Tibial artery (tissue), 4 donors: ENCODE results near the gene HTR3B.
"Not testable (repeated sequence)": the region's sequence is repeated elsewhere in the genome, so short reads cannot be mapped to it uniquely, and the experiment has no call there.

Experiments
- DNase-seq, 2 donors: peaks; one replicate each; pipeline ENCODE4 v3.0.0-alpha.2; 2019
- H3K27ac ChIP-seq, 2 donors: fragments of 200-600 bp; sonication (generic) in 1 of 2; 1 replicate in 1 of 2; 2 replicates in 1 of 2; pipeline ENCODE4 v1.5.1; 2018 to 2019; ENCODE audit warnings: mild to moderate bottlenecking in 1 of 2
- H3K27me3 ChIP-seq, 2 donors: fragments of 200-600 bp; sonication (generic) in 1 of 2; one replicate each; pipeline versions ENCODE4 v1.5.1 to v1.6.0; 2016 to 2019
- H3K36me3 ChIP-seq, 3 donors: fragments of 200-600 bp; sonication (generic) in 2 of 3; one replicate each; pipeline ENCODE4 v1.5.1; 2016 to 2019; ENCODE audit warnings: mild to moderate bottlenecking in 2 of 3
- H3K4me1 ChIP-seq, 4 donors: fragments of 200-600 bp; sonication (generic) in 2 of 4; 1 replicate in 3 of 4; 2 replicates in 1 of 4; pipeline ENCODE4 v1.5.1; 2016 to 2019
- H3K4me3 ChIP-seq, 2 donors: fragments of 200-600 bp; sonication (generic) in 1 of 2; 1 replicate in 1 of 2; 2 replicates in 1 of 2; pipeline ENCODE4 v1.5.1; 2018 to 2019; ENCODE audit warnings: mild to moderate bottlenecking in 2 of 2
- H3K9me3 ChIP-seq, 3 donors: fragments of 200-600 bp; sonication (generic) in 1 of 3; one replicate each; pipeline ENCODE4 v1.5.1; 2016 to 2019
- CTCF ChIP-seq, 2 experiments: fragments of 200-600 bp in 1 of 2; fragments of 450-650 bp in 1 of 2; IDR thresholded peaks; one replicate each; pipeline ENCODE4 v1.5.1; 2017 to 2019; ENCODE audit warnings: antibody characterized with exemption in 2 of 2, mild to moderate bottlenecking in 1 of 2, moderate library complexity in 1 of 2
- intact Hi-C: fragments of 100-400 bp; cut with DNase I; formaldehyde crosslinking; loops from one replicate; pipeline ENCODE4 v1.15.0; 2023; ENCODE audit warnings: low total_unique reads

The HTR3B gene

DNA sequence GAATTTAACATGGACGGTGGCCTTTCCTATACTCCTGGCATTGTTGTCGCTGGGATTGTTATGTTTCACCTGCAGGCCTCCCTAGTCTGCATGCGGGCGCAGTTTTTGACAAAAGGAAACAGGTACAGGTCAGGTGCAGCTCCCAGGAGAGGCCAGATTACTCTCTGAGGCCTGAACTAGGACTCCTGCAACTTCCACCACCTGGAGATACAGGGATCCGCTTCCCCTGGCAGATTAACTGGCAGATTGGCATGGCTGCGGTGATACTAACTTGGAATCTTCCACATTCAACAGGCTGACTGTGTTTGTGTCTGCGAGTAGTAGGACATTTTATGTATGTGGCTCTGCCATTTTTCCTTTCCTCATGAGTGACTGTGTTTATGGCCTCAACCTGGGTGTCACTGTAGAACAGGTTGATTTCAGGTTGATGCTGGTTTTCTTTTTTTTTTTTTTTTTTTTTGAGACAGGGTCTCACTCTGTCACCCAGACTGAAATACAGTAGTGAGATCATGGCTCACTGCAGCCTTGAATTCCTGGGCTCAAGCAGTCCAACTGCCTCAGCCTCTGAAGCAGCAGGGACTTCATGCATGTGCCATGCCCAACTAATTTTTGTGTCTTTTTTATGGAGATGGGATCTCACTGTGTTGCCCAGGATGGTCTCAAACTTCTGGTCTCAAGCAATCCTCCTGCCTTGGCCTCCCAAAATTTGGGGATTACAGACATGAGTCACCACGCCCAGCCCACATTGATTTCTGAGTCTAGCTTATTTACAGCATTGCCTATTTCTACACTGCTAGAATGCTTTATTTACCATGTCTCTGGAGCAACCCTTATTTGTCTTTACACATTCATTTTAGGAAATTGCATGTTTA lies 27.6 kb upstream of the HTR3B start:
- DNase-seq: no peak
- Histone ChIP-seq H3K4me1 (peaks cover 0 to 27% (median 11%) of the 10 kb centered on the region in 4 donors), H3K36me3 (no peaks in the 10 kb centered on the region), H3K27me3 (no peaks in the 10 kb centered on the region), H3K27ac (no peak overlapping the region), H3K9me3 (no peaks in the 10 kb centered on the region), H3K4me3 (no peak overlapping the region)
- intact Hi-C loops: loop anchor here (10.0 kb wide), 1 partner anchor 102 kb away; the partner anchor contains the start of genes CLDN25 and ZW10
- no peak for TF ChIP-seq CTCF (IDR thresholded peaks at IDR 0.05)

GRCh38 chr11:113877670-113878055 lies 26.9 kb upstream of the HTR3B start:
- Histone ChIP-seq H3K36me3 (no peaks in the 10 kb centered on the region), H3K27ac (no peak overlapping the region), H3K4me3 (no peak overlapping the region), H3K4me1 (peaks cover 0 to 24% (median 11%) of the 10 kb centered on the region in 4 donors), H3K27me3 (no peaks in the 10 kb centered on the region), H3K9me3 (no peaks in the 10 kb centered on the region)
- TF ChIP-seq CTCF (IDR thresholded peaks at IDR 0.05): no peak
- intact Hi-C loops: loop anchor here (10.0 kb wide), 1 partner anchor 103 kb away; the partner anchor contains the start of genes CLDN25 and ZW10
- DNase-seq: no peak

DNA sequence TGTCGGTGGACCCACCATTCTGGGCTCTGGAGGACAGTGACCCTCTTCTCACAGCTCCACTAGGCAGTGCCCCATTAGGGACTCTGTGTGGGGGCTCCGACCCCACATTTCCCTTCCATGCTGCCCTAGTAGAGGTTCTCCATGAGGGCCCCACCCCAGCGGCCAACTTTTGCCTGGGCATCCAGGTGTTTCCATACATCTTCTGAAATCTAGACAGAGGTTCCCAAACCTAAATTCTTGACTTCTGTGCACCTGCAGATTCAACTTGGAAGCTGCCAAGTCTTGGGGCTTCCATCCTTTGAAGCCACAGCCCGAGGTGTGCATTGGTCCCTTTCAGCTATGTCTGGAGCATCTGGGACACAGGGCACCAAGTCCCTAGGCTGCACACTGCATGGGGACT lies 25.1 kb upstream of the HTR3B start:
- intact Hi-C loops: loop anchor here (10.0 kb wide), 1 partner anchor 105 kb away; the partner anchor contains the start of genes CLDN25 and ZW10

DNA sequence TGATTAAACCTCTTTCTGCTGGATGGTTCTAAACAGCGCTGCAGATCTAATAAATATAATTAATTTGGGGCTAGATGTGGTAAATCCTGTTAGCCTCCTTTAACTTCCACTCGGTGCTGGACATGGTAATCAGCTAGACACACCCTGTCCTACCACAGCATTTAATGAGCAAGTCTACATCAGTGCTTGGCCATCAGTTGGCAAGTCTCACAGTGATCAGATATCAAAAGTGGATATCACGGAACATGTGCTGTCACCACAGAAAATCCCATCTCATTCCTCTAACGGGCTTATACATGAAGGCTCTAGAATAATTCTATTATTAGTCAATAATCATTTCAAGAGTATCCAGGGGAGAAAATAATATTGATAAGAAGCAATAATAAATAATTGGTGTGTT lies 23.6 kb upstream of the HTR3B start:
- H3K27me3 ChIP-seq: no peaks in the 10 kb centered on the region
- no peak for TF ChIP-seq CTCF (IDR thresholded peaks at IDR 0.05)
- H3K4me3 ChIP-seq: no peak overlapping the region
- H3K36me3 ChIP-seq: no peaks in the 10 kb centered on the region
- no peaks in the 10 kb centered on the region for H3K9me3 ChIP-seq
- intact Hi-C loops: no loop called here
- H3K4me1 ChIP-seq: peaks cover 0 to 4% (median 4%) of the 10 kb centered on the region in 4 donors
- H3K27ac ChIP-seq: no peak overlapping the region
- no peak for DNase-seq

More for the DNA sequence above, 25.1 kb upstream of the HTR3B start:
- not testable (repeated sequence) for H3K27ac ChIP-seq, H3K4me1 ChIP-seq, H3K27me3 ChIP-seq, H3K4me3 ChIP-seq, H3K36me3 ChIP-seq, DNase-seq, H3K9me3 ChIP-seq

DNA sequence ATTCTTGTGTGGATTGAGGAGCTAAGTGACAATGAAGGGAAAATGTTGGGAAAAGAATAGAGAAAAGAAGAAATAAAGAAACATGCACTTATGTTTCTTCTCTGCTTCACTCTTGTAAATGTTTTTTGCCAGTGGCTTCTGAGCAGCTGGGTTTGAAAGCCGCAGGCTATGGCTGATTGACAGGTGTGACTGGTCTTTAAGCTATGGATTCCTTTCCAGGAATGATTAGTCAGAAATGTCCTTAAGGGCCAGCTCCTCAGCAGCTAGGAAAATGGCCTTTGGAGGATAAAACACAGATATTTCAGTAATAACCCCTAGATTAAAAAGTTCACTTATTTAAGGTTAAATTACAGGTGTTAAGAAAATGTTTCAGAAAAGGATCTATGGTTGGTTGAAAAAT lies 22.7 kb upstream of the HTR3B start:
- H3K36me3 ChIP-seq: no peaks in the 10 kb centered on the region
- no peak for TF ChIP-seq CTCF (IDR thresholded peaks at IDR 0.05)
- intact Hi-C loops: no loop called here
- DNase-seq: no peak
- no peak overlapping the region for H3K27ac ChIP-seq
- no peak overlapping the region for H3K4me3 ChIP-seq
- no peaks in the 10 kb centered on the region for H3K9me3 ChIP-seq
- peaks cover 0 to 4% (median 2%) of the 10 kb centered on the region in 4 donors for H3K4me1 ChIP-seq
- no peaks in the 10 kb centered on the region for H3K27me3 ChIP-seq

GRCh38 chr11:113884361-113884836 lies 20.2 kb upstream of the HTR3B start:
- intact Hi-C loops: no loop called here
- DNase-seq: no peak
- H3K9me3 ChIP-seq: no peaks in the 10 kb centered on the region

More at GRCh38 chr11:113884361-113884836, 20.2 kb upstream of the HTR3B start:
- Histone ChIP-seq H3K4me3 (no peak overlapping the region), H3K36me3 (no peaks in the 10 kb centered on the region), H3K4me1 (peaks cover 0 to 4% (median 2%) of the 10 kb centered on the region in 4 donors), H3K27me3 (no peaks in the 10 kb centered on the region), H3K27ac (no peak overlapping the region)
- no peak for TF ChIP-seq CTCF (IDR thresholded peaks at IDR 0.05)
